Liver (tissue), 9 donors: ENCODE data around the gene DKK2. TPM values are rescaled to one million over a fixed set of nuclear protein-coding genes. Genes with fewer than 3 reads are reported as not detected.

Experiments
- DNase-seq: peaks from one replicate; pipeline ENCODE4 v3.0.0-alpha.2; 2017; ENCODE audit warnings: low spot score
- H3K27ac ChIP-seq, 2 donors: one replicate each; pipeline ENCODE4 v1.7.0; 2013; ENCODE audit warnings: inconsistent platforms in 2 of 2, low read length in 2 of 2, control low read depth in 1 of 2, low read depth in 1 of 2, mild to moderate bottlenecking in 1 of 2
- H3K27me3 ChIP-seq, 4 donors: one replicate each; pipeline versions ENCODE4 v1.6.1 to v1.7.0; 2013; ENCODE audit warnings: low read length in 3 of 4, inconsistent platforms in 1 of 4, mild to moderate bottlenecking in 1 of 4, moderate library complexity in 1 of 4; ENCODE audit not compliant: control insufficient read depth in 4 of 4, insufficient read depth in 4 of 4
- H3K36me3 ChIP-seq, 4 donors: one replicate each; pipeline versions ENCODE4 v1.6.1 to v1.7.0; 2013; ENCODE audit warnings: low read length in 3 of 4, mild to moderate bottlenecking in 3 of 4, low read depth in 1 of 4, moderate library complexity in 1 of 4; ENCODE audit not compliant: control insufficient read depth in 4 of 4, insufficient read depth in 3 of 4
- H3K4me1 ChIP-seq, 4 donors: one replicate each; pipeline versions ENCODE4 v1.6.1 to v1.7.0; 2013; ENCODE audit warnings: low read length in 3 of 4, mild to moderate bottlenecking in 3 of 4, moderate library complexity in 1 of 4; ENCODE audit not compliant: control insufficient read depth in 4 of 4, insufficient read depth in 4 of 4
- H3K4me3 ChIP-seq, 3 donors: one replicate each; pipeline versions ENCODE4 v1.6.1 to v1.7.0; 2013; ENCODE audit warnings: low read length in 3 of 3, control low read depth in 1 of 3, low read depth in 1 of 3, mild to moderate bottlenecking in 1 of 3
- H3K9ac ChIP-seq, 2 donors: one replicate each; pipeline ENCODE4 v1.7.0; 2013; ENCODE audit warnings: low read length in 2 of 2, mild to moderate bottlenecking in 2 of 2, moderate library complexity in 2 of 2, control low read depth in 1 of 2, low read depth in 1 of 2
- H3K9me3 ChIP-seq, 4 donors: one replicate each; pipeline versions ENCODE4 v1.6.1 to v1.7.0; 2013; ENCODE audit warnings: low read length in 3 of 4; ENCODE audit not compliant: control insufficient read depth in 4 of 4
- ATF3 ChIP-seq: IDR thresholded peaks from 2 replicates; pipeline ENCODE4 v1.6.1; 2016; ENCODE audit warnings: antibody characterized with exemption
- CTCF ChIP-seq: fragments of 150-350 bp; IDR thresholded peaks from 2 replicates; pipeline ENCODE4 v1.5.1; 2017; ENCODE audit warnings: improper control_type of control experiment, low read depth, low read length; ENCODE audit not compliant: missing input control
- FOXA1 ChIP-seq: IDR thresholded peaks from 2 replicates; pipeline ENCODE4 v1.6.1; 2016; ENCODE audit warnings: antibody characterized with exemption
- FOXA2 ChIP-seq: IDR thresholded peaks from 2 replicates; pipeline ENCODE4 v1.6.1; 2016; ENCODE audit warnings: antibody characterized with exemption
- GABPA ChIP-seq, 2 donors: IDR thresholded peaks in 1 of 2; conservative IDR thresholded peaks in 1 of 2; 2 replicates each; pipeline ENCODE4 v1.6.1; 2016; ENCODE audit warnings: antibody characterized with exemption in 2 of 2, mild to moderate bottlenecking in 1 of 2, moderate library complexity in 1 of 2
- HNF4A ChIP-seq, 2 donors: conservative IDR thresholded peaks; 2 replicates each; pipeline ENCODE4 v1.6.1; 2016; ENCODE audit warnings: antibody characterized with exemption in 2 of 2, mild to moderate bottlenecking in 2 of 2
- HNF4G ChIP-seq: IDR thresholded peaks from 2 replicates; pipeline ENCODE4 v1.6.1; 2016; ENCODE audit warnings: antibody characterized with exemption
- JUND ChIP-seq, 2 donors: IDR thresholded peaks; 2 replicates each; pipeline ENCODE4 v1.6.1; 2016; ENCODE audit warnings: antibody characterized with exemption in 2 of 2
- MAX ChIP-seq: IDR thresholded peaks from 2 replicates; pipeline ENCODE4 v1.6.1; 2016; ENCODE audit warnings: antibody characterized with exemption
- NR2F2 ChIP-seq: IDR thresholded peaks from 2 replicates; pipeline ENCODE4 v1.6.1; 2016; ENCODE audit warnings: antibody characterized with exemption
- REST ChIP-seq: IDR thresholded peaks from 2 replicates; pipeline ENCODE4 v1.6.1; 2016; ENCODE audit warnings: antibody characterized with exemption, mild to moderate bottlenecking
- RXRA ChIP-seq, 2 donors: IDR thresholded peaks; 2 replicates each; pipeline ENCODE4 v1.6.1; 2017 to 2018; ENCODE audit warnings: antibody characterized with exemption in 2 of 2, mild to moderate bottlenecking in 1 of 2
- SP1 ChIP-seq: IDR thresholded peaks from 2 replicates; pipeline ENCODE4 v1.6.1; 2018; ENCODE audit warnings: antibody characterized with exemption, mild to moderate bottlenecking
- TAF1 ChIP-seq: conservative IDR thresholded peaks from 2 replicates; pipeline ENCODE4 v1.6.1; 2016; ENCODE audit warnings: antibody characterized with exemption, mild to moderate bottlenecking
- YY1 ChIP-seq: IDR thresholded peaks from 2 replicates; pipeline ENCODE4 v1.6.1; 2016; ENCODE audit warnings: antibody characterized with exemption, mild to moderate bottlenecking
- ZBTB33 ChIP-seq: IDR thresholded peaks from 2 replicates; pipeline ENCODE4 v1.6.1; 2016; ENCODE audit warnings: antibody characterized with exemption
- WGBS: extraction: QIAGEN DNeasy Blood & Tissue Kit; methylation state at CpG from one replicate; pipeline ENCODE4 v1.1.7; 2013; 5-methylcytosine and 5-hydroxymethylcytosine counted together
- polyA plus RNA-seq, 2 donors: library from polyadenylated mRNA; stranded (reverse) in 1 of 2; unstranded in 1 of 2; fragments of 200-250 nt in 1 of 2; fragments of >200 nt in 1 of 2; fragmentation: Nextera tagmentation in 1 of 2; extraction: Ambion mirVana in 1 of 2; gene quantifications; one replicate each; pipeline versions ENCODE4 v1.2.1 to v1.2.3, GENCODE V29; 2013 to 2015
- total RNA-seq, 2 donors: library from RNA; depleted of rRNA; stranded (reverse); fragments of >200 nt; gene quantifications; one replicate each; pipeline ENCODE4 v1.2.3, GENCODE V29; 2014
- donor health status: healthy.
- donor health status: healthy.
- donor health status: healthy.
- donor health status: healthy.
- donor health status: healthy.

Gene DKK2
- total and polyA plus RNA-seq, 4 donors = 0.07 to 0.33 (median 0.21) TPM

GRCh38 chr4:106930522-106930921 lies 105.6 kb downstream of the DKK2 start:
- Histone ChIP-seq H3K4me1 (no peaks in the 10 kb centered on the region), H3K27ac (no peak overlapping the region), H3K4me3 (no peak overlapping the region), H3K9ac (no peak overlapping the region), H3K27me3 (no peaks in the 10 kb centered on the region), H3K9me3 (no peaks in the 10 kb centered on the region), H3K36me3 (no peaks in the 10 kb centered on the region)
- no peak for DNase-seq
- 58% methylated on average over 6 of the region's 6 CpGs for WGBS
- no peak for TF ChIP-seq SP1

- Histone ChIP-seq H3K4me1 (no peaks in the 10 kb centered on the region), H3K27me3 (no peaks in the 10 kb centered on the region), H3K9me3 (no peaks in the 10 kb centered on the region), H3K27ac (no peak overlapping the region), H3K9ac (no peak overlapping the region), H3K36me3 (no peaks in the 10 kb centered on the region), H3K4me3 (no peak overlapping the region)
- WGBS = 62% methylated on average over 2 of the region's 2 CpGs
- TF ChIP-seq JUND (IDR thresholded peaks at IDR 0.05) (no peak), ATF3 (no peak), TAF1 (no peak), NR2F2 (no peak), MAX (no peak)
- DNase-seq = no peak
Observed at GRCh38 chr4:106929248-106929647, 106.9 kb downstream of the DKK2 start.

- no peak overlapping the region for H3K4me3 ChIP-seq
- H3K36me3 ChIP-seq = no peaks in the 10 kb centered on the region
- no peaks in the 10 kb centered on the region for H3K27me3 ChIP-seq
- no peak overlapping the region for H3K27ac ChIP-seq
- TF ChIP-seq CTCF (no peak), ZBTB33 (no peak), RXRA (IDR thresholded peaks at IDR 0.05) (no peak), NR2F2 (no peak), HNF4G (no peak), GABPA (IDR thresholded peaks at IDR 0.05 in 1 of 2, conservative IDR thresholded peaks at IDR 0.05 in 1 of 2) (no peak), MAX (no peak), YY1 (no peak), FOXA1 (no peak), HNF4A (conservative IDR thresholded peaks at IDR 0.05) (no peak), TAF1 (no peak), FOXA2 (no peak), REST (no peak), SP1 (no peak)
- 88% methylated on average over 3 of the region's 3 CpGs for WGBS
- H3K9me3 ChIP-seq = no peaks in the 10 kb centered on the region
- no peak overlapping the region for H3K9ac ChIP-seq
- DNase-seq = no peak
- no peaks in the 10 kb centered on the region for H3K4me1 ChIP-seq
Observed at GRCh38 chr4:106914223-106914622, 121.9 kb downstream of the DKK2 start.
